IMR-90 (cell line): Measurements from ENCODE around the gene AKAP17A. TPM values are rescaled to one million over a fixed set of nuclear protein-coding genes. Genes with fewer than 3 reads are reported as not detected.

Experiments
- ATAC-seq: fragments of 200-7000 bp; cut with Tn5 transposase; 2 replicates; pipeline ENCODE4 v1.9.1; 2020; ENCODE audit warnings: low read depth, mild to moderate bottlenecking, moderate library complexity
- BruUV-seq: library from RNA; stranded (reverse); fragments of 400-500 nt; replicated peaks from 2 replicates; lab custom pipeline; 2021; lab: Mats Ljungman, UMichigan
- CTCF ChIA-PET: fragments of 300-600 bp; formaldehyde crosslinking; extraction: SDS; loops from one replicate; lab custom pipeline; 2021; ENCODE audit warnings: antibody characterized with exemption; lab: Yijun Ruan, JAX
- POLR2A ChIA-PET: fragments of 300-600 bp; sonication (Branson Sonifier 250); formaldehyde crosslinking; loops from one replicate; lab custom pipeline; 2022; ENCODE audit warnings: antibody characterized with exemption; ENCODE audit not compliant: unreplicated experiment; lab: Charles Lee
- DNase-seq: peaks from one replicate; pipeline ENCODE4 v3.0.0; 2013
- H2AFZ ChIP-seq: replicated peaks from 2 replicates; pipeline ENCODE3; 2013; ENCODE audit warnings: low read length, mild to moderate bottlenecking; ENCODE audit not compliant: poor library complexity
- H2AK5ac ChIP-seq: 2 replicates; pipeline ENCODE4 v1.6.1; 2013; ENCODE audit warnings: low read depth, low read length, inconsistent platforms
- H2AK9ac ChIP-seq: replicated peaks from 2 replicates; pipeline ENCODE3; 2013; ENCODE audit warnings: mild to moderate bottlenecking, low read depth, low read length, moderate library complexity; ENCODE audit not compliant: poor library complexity
- H2BK120ac ChIP-seq: 2 replicates; pipeline ENCODE4 v1.6.1; 2013; ENCODE audit warnings: low read depth, low read length, inconsistent platforms
- H2BK15ac ChIP-seq: 3 replicates; pipeline ENCODE4 v1.6.1; 2013; ENCODE audit warnings: low read depth, low read length, inconsistent platforms
- H2BK20ac ChIP-seq: 2 replicates; pipeline ENCODE4 v1.6.1; 2013; ENCODE audit warnings: low read depth, mild to moderate bottlenecking, inconsistent platforms, low read length, moderate library complexity
- H2BK5ac ChIP-seq: 2 replicates; pipeline ENCODE4 v1.6.1; 2013; ENCODE audit warnings: mild to moderate bottlenecking, low read depth, low read length, inconsistent platforms; ENCODE audit not compliant: poor library complexity, severe bottlenecking
- H3K14ac ChIP-seq: replicated peaks from 2 replicates; pipeline ENCODE4 v1.6.1; 2013; ENCODE audit warnings: low read depth, low read length, inconsistent platforms
- H3K18ac ChIP-seq: 2 replicates; pipeline ENCODE4 v1.6.1; 2013; ENCODE audit warnings: low read depth, low read length, control low read depth
- H3K23ac ChIP-seq: 2 replicates; pipeline ENCODE4 v1.6.1; 2013; ENCODE audit warnings: low read depth, low read length, inconsistent platforms
- H3K27ac ChIP-seq: 2 replicates; pipeline ENCODE4 v1.5.1; 2013; ENCODE audit warnings: mild to moderate bottlenecking, control low read depth, low read length; ENCODE audit not compliant: insufficient read depth
- H3K27me3 ChIP-seq: 2 replicates; pipeline ENCODE4 v1.6.1; 2013; ENCODE audit warnings: low read length; ENCODE audit not compliant: control insufficient read depth, insufficient read depth
- H3K36me3 ChIP-seq: 2 replicates; pipeline ENCODE4 v1.6.1; 2013; ENCODE audit warnings: low read length, mixed read lengths; ENCODE audit not compliant: control insufficient read depth, insufficient read depth
- H3K4ac ChIP-seq: 2 replicates; pipeline ENCODE4 v1.6.1; 2013; ENCODE audit warnings: low read depth, low read length, inconsistent platforms
- H3K4me1 ChIP-seq: 2 replicates; pipeline ENCODE4 v1.6.1; 2013; ENCODE audit warnings: low read length, mixed read lengths; ENCODE audit not compliant: control insufficient read depth, insufficient read depth
- H3K4me2 ChIP-seq: 2 replicates; pipeline ENCODE4 v1.6.1; 2013; ENCODE audit warnings: low read depth, mild to moderate bottlenecking, control low read depth, low read length, moderate library complexity
- H3K4me3 ChIP-seq: 2 replicates; pipeline ENCODE4 v1.5.1; 2013; ENCODE audit warnings: low read depth, mild to moderate bottlenecking, control low read depth, low read length, moderate library complexity; ENCODE audit not compliant: insufficient read depth
- H3K56ac ChIP-seq: 2 replicates; pipeline ENCODE4 v1.6.1; 2013; ENCODE audit warnings: low read length, inconsistent platforms; ENCODE audit not compliant: insufficient read depth; ENCODE audit errors: extremely low read depth
- H3K79me1 ChIP-seq, 2 experiments: 2 replicates each; pipeline ENCODE4 v1.6.1; 2013; ENCODE audit warnings: low read length in 2 of 2, inconsistent platforms in 1 of 2, low read depth in 1 of 2
- H3K9ac ChIP-seq: 2 replicates; pipeline ENCODE4 v1.6.1; 2013; ENCODE audit warnings: low read depth, low read length, control low read depth
- H3K9me1 ChIP-seq: 2 replicates; pipeline ENCODE4 v1.6.1; 2013; ENCODE audit warnings: low read length, inconsistent platforms; ENCODE audit not compliant: insufficient read depth
- H3K9me3 ChIP-seq: 2 replicates; pipeline ENCODE4 v1.6.1; 2013; ENCODE audit warnings: low read length; ENCODE audit not compliant: control insufficient read depth, insufficient read depth
- H4K20me1 ChIP-seq: 2 replicates; pipeline ENCODE4 v1.6.1; 2013; ENCODE audit warnings: low read length, inconsistent platforms; ENCODE audit not compliant: insufficient read depth
- H4K5ac ChIP-seq: 2 replicates; pipeline ENCODE4 v1.6.1; 2013; ENCODE audit warnings: mild to moderate bottlenecking, low read depth, low read length, control low read depth
- H4K8ac ChIP-seq, 2 experiments: 2 replicates each; pipeline ENCODE4 v1.6.1; 2013; ENCODE audit warnings: low read depth in 2 of 2, low read length in 2 of 2, control low read depth in 1 of 2, inconsistent platforms in 1 of 2
- H4K91ac ChIP-seq: 2 replicates; pipeline ENCODE4 v1.6.1; 2013; ENCODE audit warnings: low read depth, low read length, inconsistent platforms; ENCODE audit not compliant: insufficient read depth
- BHLHE40 ChIP-seq: fragments of 150-350 bp; IDR thresholded peaks from 2 replicates; pipeline ENCODE4 v1.6.1; 2016; ENCODE audit warnings: mild to moderate bottlenecking, low read depth, low read length
- CEBPB ChIP-seq: IDR thresholded peaks from 2 replicates; pipeline ENCODE4 v1.6.1; 2012; ENCODE audit warnings: low read depth, low read length, improper control_type of control experiment
- CHD1 ChIP-seq: IDR thresholded peaks from 2 replicates; pipeline ENCODE4 v1.6.1; 2012; ENCODE audit warnings: low read depth, low read length, improper control_type of control experiment
- FOS ChIP-seq: fragments of 150-350 bp; IDR thresholded peaks from 2 replicates; pipeline ENCODE4 v1.6.1; 2016; ENCODE audit warnings: low read depth, low read length
- MAFK ChIP-seq: IDR thresholded peaks from 2 replicates; pipeline ENCODE4 v1.6.1; 2012; ENCODE audit warnings: low read depth, low read length, improper control_type of control experiment
- MAZ ChIP-seq: IDR thresholded peaks from 2 replicates; pipeline ENCODE4 v1.6.1; 2012; ENCODE audit warnings: low read depth, mild to moderate bottlenecking, low read length, improper control_type of control experiment, moderate library complexity, borderline replicate concordance
- MXI1 ChIP-seq: IDR thresholded peaks from 2 replicates; pipeline ENCODE4 v1.6.1; 2012; ENCODE audit warnings: low read depth, mild to moderate bottlenecking, low read length, moderate library complexity, borderline replicate concordance
- NFE2L2 ChIP-seq: fragments of 150-350 bp; IDR thresholded peaks from 2 replicates; pipeline ENCODE4 v1.6.1; 2016; ENCODE audit warnings: low read depth, mild to moderate bottlenecking, low read length
- POLR2A ChIP-seq: IDR thresholded peaks from 2 replicates; pipeline ENCODE4 v1.6.1; 2012; ENCODE audit warnings: mild to moderate bottlenecking, low read depth, low read length
- RCOR1 ChIP-seq: IDR thresholded peaks from 2 replicates; pipeline ENCODE4 v1.6.1; 2012; ENCODE audit warnings: mild to moderate bottlenecking, low read length, improper control_type of control experiment; ENCODE audit not compliant: insufficient replicate concordance
- RFX5 ChIP-seq: IDR thresholded peaks from 2 replicates; pipeline ENCODE4 v1.8.0; 2012; ENCODE audit warnings: low read depth, mild to moderate bottlenecking, low read length, moderate library complexity
- SMC3 ChIP-seq: fragments of 150-350 bp; IDR thresholded peaks from 2 replicates; pipeline ENCODE4 v1.6.1; 2016; ENCODE audit warnings: low read depth, mild to moderate bottlenecking, antibody characterized with exemption, low read length, moderate library complexity
- WGBS, 2 experiments: methylation state at CpG; one replicate each; pipeline versions ENCODE4 v1.1.5 to v1.1.7; 2013; ENCODE audit warnings: missing lambda C conversion rate in 2 of 2; ENCODE audit not compliant: insufficient read length in 1 of 2; ENCODE audit errors: extremely low coverage in 2 of 2; 5-methylcytosine and 5-hydroxymethylcytosine counted together
- dilution Hi-C: fragments of 300-500 bp; cut with HindIII; formaldehyde crosslinking; loops from one replicate; pipeline ENCODE4 v1.14.3; 2018; ENCODE audit warnings: low sequenced_read_pairs; ENCODE audit not compliant: unreplicated experiment
- in situ Hi-C: fragments of 300-500 bp; cut with MboI; formaldehyde crosslinking; loops from 3 replicates; pipeline ENCODE4 v1.14.3; 2019; ENCODE audit warnings: low sequenced_read_pairs, inconsistent platforms, mixed read lengths
- intact Hi-C: fragments of 100-400 bp; cut with micrococcal nuclease; formaldehyde crosslinking; loops from 2 replicates; pipeline ENCODE4 v1.10.0; 2022
- polyA plus RNA-seq, 3 experiments: library from polyadenylated mRNA; depleted of rRNA; stranded (reverse); fragments of >200 nt; gene quantifications; 2 replicates each; pipeline ENCODE4 v1.2.3, GENCODE V29; 2012; ENCODE audit warnings: low replicate concordance in 1 of 3
- total RNA-seq: library from RNA; depleted of rRNA; stranded (reverse); fragments of >200 nt; gene quantifications from 2 replicates; pipeline ENCODE4 v1.2.3, GENCODE V29; 2012
- TF ChIP-seq, protein P1 (sequence below): fragments of 150-350 bp; IDR thresholded peaks from 2 replicates; pipeline ENCODE4 v1.6.1; 2016; ENCODE audit warnings: low read depth, mild to moderate bottlenecking, low read length, moderate library complexity, borderline replicate concordance

Gene AKAP17A
- total and polyA plus RNA-seq, 2 of the 4 experiments (the other 2 are of a cell fraction): 9.0 to 23.7 TPM

DNA sequence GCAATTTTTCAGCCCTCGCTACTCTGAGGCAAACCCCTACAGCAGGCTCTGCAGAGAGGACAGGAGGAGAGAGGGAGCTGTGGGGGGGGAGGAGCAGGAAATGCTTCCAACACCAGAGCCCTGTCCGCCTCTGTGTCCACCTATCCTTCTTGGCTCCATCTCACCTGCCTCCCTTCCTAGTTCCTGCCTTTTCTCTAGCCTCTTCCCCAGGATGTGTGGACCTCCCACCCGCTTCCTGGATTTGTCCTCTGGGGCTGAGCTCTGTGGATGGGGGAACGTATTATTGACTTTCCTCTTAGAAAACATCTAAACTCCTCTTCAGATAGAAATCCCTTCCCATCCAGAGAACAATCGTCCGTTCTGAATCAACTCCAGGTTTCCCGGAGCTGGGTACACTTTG, 37.8 kb downstream of the AKAP17A start:
- H2BK5ac ChIP-seq: no peak overlapping the region
- no peak overlapping the region for H2AFZ ChIP-seq
- no peaks in the 10 kb centered on the region for H3K79me1 ChIP-seq
- intact Hi-C loops: no loop called here
- H3K56ac ChIP-seq: no peak overlapping the region
- no peak overlapping the region for H4K8ac ChIP-seq
- in situ Hi-C loops: no loop called here
- BruUV-seq: no TSS peak
- no peaks in the 10 kb centered on the region for H3K4me1 ChIP-seq
- no peak overlapping the region for H2AK5ac ChIP-seq
- DNase-seq (no peak), ATAC-seq (no peak)
- H4K91ac ChIP-seq: no peak overlapping the region
- no peaks in the 10 kb centered on the region for H3K36me3 ChIP-seq
- no peak overlapping the region for H4K5ac ChIP-seq
- H3K9ac ChIP-seq: no peak overlapping the region
- no peaks in the 10 kb centered on the region for H4K20me1 ChIP-seq
- no peak overlapping the region for H2BK15ac ChIP-seq
- H3K4me2 ChIP-seq: no peak overlapping the region
- H3K27me3 ChIP-seq: no peaks in the 10 kb centered on the region
- 61% methylated on average over 3 of the region's 7 CpGs; no CpG with 5 or more reads in 1 of the 2 experiments for WGBS, 2 experiments
- TF ChIP-seq MAFK: no peak
- no peak for TF ChIP-seq BHLHE40
- TF ChIP-seq, protein P1, sequence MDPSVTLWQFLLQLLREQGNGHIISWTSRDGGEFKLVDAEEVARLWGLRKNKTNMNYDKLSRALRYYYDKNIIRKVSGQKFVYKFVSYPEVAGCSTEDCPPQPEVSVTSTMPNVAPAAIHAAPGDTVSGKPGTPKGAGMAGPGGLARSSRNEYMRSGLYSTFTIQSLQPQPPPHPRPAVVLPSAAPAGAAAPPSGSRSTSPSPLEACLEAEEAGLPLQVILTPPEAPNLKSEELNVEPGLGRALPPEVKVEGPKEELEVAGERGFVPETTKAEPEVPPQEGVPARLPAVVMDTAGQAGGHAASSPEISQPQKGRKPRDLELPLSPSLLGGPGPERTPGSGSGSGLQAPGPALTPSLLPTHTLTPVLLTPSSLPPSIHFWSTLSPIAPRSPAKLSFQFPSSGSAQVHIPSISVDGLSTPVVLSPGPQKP: no peak
- no peak for TF ChIP-seq RFX5
- no peak for TF ChIP-seq CEBPB
- no peak for TF ChIP-seq RCOR1
- TF ChIP-seq CHD1: no peak
- TF ChIP-seq NFE2L2: no peak
- TF ChIP-seq MXI1: no peak
- TF ChIP-seq MAZ: no peak
- TF ChIP-seq POLR2A: no peak
- no peak for TF ChIP-seq FOS
- no peak for TF ChIP-seq SMC3
- no peaks in the 10 kb centered on the region for H3K9me3 ChIP-seq
- no peak overlapping the region for H3K14ac ChIP-seq
- dilution Hi-C loops: no loop called here
- no peak overlapping the region for H3K18ac ChIP-seq
- no peak overlapping the region for H3K4me3 ChIP-seq
- no peak overlapping the region for H3K4ac ChIP-seq
- POLR2A ChIA-PET: no interaction called here
- H2AK9ac ChIP-seq: no peak overlapping the region
- CTCF ChIA-PET: no interaction called here
- H2BK20ac ChIP-seq: no peak overlapping the region
- H3K23ac ChIP-seq: no peak overlapping the region
- H3K9me1 ChIP-seq: no peaks in the 10 kb centered on the region
- no peak overlapping the region for H3K27ac ChIP-seq
- H2BK120ac ChIP-seq: no peak overlapping the region
